Neural cell (in vitro differentiated cells): ENCODE results near the gene C10orf90. TPM values are rescaled to one million over a fixed set of nuclear protein-coding genes. Genes with fewer than 3 reads are reported as not detected.

Experiments
- H2AFZ ChIP-seq: fragments of 200-600, 300-800 bp; sonication (generic), shearing (Covaris generic); 2 replicates; pipeline ENCODE4 v1.6.0; 2014; ENCODE audit warnings: low read depth, mild to moderate bottlenecking, antibody characterized with exemption, low read length, moderate library complexity
- H3F3A ChIP-seq: fragments of 200-600 bp; shearing (Covaris generic); 2 replicates; pipeline ENCODE4 v1.6.1; 2016; ENCODE audit warnings: mild to moderate bottlenecking, moderate library complexity, mixed read lengths, antibody characterized with exemption, low read length; ENCODE audit not compliant: insufficient read depth, poor library complexity, severe bottlenecking
- H3K27ac ChIP-seq: fragments of 200-600, 300-800 bp; sonication (generic), shearing (Covaris generic); 2 replicates; pipeline ENCODE4 v1.5.1; 2014; ENCODE audit warnings: mild to moderate bottlenecking, low read length, moderate library complexity
- H3K27me3 ChIP-seq: fragments of 300-800, 200-600 bp; sonication (generic), shearing (Covaris generic); 2 replicates; pipeline ENCODE4 v1.6.0; 2014; ENCODE audit warnings: mild to moderate bottlenecking, low read depth, low read length, moderate library complexity; ENCODE audit not compliant: insufficient read depth
- H3K36me3 ChIP-seq: fragments of 300-800, 200-600 bp; sonication (generic), shearing (Covaris generic); 2 replicates; pipeline ENCODE4 v1.5.1; 2014; ENCODE audit warnings: mild to moderate bottlenecking, antibody characterized with exemption, low read length, moderate library complexity; ENCODE audit not compliant: insufficient read depth
- H3K4me2 ChIP-seq: fragments of 300-800, 200-600 bp; sonication (generic), shearing (Covaris generic); 2 replicates; pipeline ENCODE4 v1.6.0; 2014; ENCODE audit warnings: mild to moderate bottlenecking, low read length
- H3K4me3 ChIP-seq: fragments of 300-800, 200-600 bp; sonication (generic), shearing (Covaris generic); 2 replicates; pipeline ENCODE4 v1.5.1; 2014; ENCODE audit warnings: mild to moderate bottlenecking, low read length, moderate library complexity
- H3K79me2 ChIP-seq: fragments of 200-600 bp; shearing (Covaris generic); replicated peaks from 2 replicates; pipeline ENCODE4 v1.6.0; 2014; ENCODE audit warnings: mild to moderate bottlenecking, low read length, moderate library complexity; ENCODE audit not compliant: insufficient read depth
- H3K9ac ChIP-seq: fragments of 300-800, 200-600 bp; sonication (generic), shearing (Covaris generic); 2 replicates; pipeline ENCODE4 v1.6.1; 2016; ENCODE audit warnings: mild to moderate bottlenecking, low read length, mixed read lengths
- H3K9me2 ChIP-seq: fragments of 200-600 bp; shearing (Covaris generic); 2 replicates; pipeline ENCODE4 v1.6.1; 2016; ENCODE audit warnings: mild to moderate bottlenecking, low read length, mixed read lengths; ENCODE audit not compliant: insufficient read depth
- H3K9me3 ChIP-seq: fragments of 200-600, 300-800 bp; sonication (generic), shearing (Covaris generic); 2 replicates; pipeline ENCODE4 v1.6.1; 2016; ENCODE audit warnings: mild to moderate bottlenecking, mixed run types, low read length, moderate library complexity, mixed read lengths
- H4K20me1 ChIP-seq: fragments of 200-600 bp; shearing (Covaris generic); 2 replicates; pipeline ENCODE4 v1.6.1; 2016; ENCODE audit warnings: mild to moderate bottlenecking, mixed run types; ENCODE audit not compliant: insufficient read depth
- EP300 ChIP-seq: fragments of 450-650 bp; conservative IDR thresholded peaks from 2 replicates; pipeline ENCODE4 v1.6.1; 2014; ENCODE audit warnings: antibody characterized with exemption, mild to moderate bottlenecking, moderate library complexity; ENCODE audit not compliant: poor library complexity, severe bottlenecking
- EZH2 ChIP-seq: fragments of 200-600, 300-800 bp; shearing (Covaris generic), sonication (generic); IDR thresholded peaks from 2 replicates; pipeline ENCODE4 v1.6.1; 2014; ENCODE audit warnings: antibody characterized with exemption, low read length, borderline replicate concordance, mild to moderate bottlenecking; ENCODE audit not compliant: insufficient read depth, poor library complexity, severe bottlenecking
- MXI1 ChIP-seq: fragments of 450-650 bp; conservative IDR thresholded peaks from 2 replicates; pipeline ENCODE4 v1.6.1; 2014; ENCODE audit warnings: antibody characterized with exemption, mild to moderate bottlenecking; ENCODE audit not compliant: poor library complexity, severe bottlenecking
- POLR2AphosphoS5 ChIP-seq: IDR thresholded peaks from 2 replicates; pipeline ENCODE4 v1.6.1; 2012
- RAD21 ChIP-seq: fragments of 450-650 bp; conservative IDR thresholded peaks from 2 replicates; pipeline ENCODE4 v1.6.1; 2014; ENCODE audit warnings: antibody characterized with exemption, mild to moderate bottlenecking, moderate library complexity
- SMC3 ChIP-seq: fragments of 450-650 bp; conservative IDR thresholded peaks from 2 replicates; pipeline ENCODE4 v1.6.1; 2014; ENCODE audit warnings: antibody characterized with exemption, mild to moderate bottlenecking, moderate library complexity; ENCODE audit not compliant: poor library complexity
- TAF1 ChIP-seq: IDR thresholded peaks from 2 replicates; pipeline ENCODE4 v1.6.1; 2012; ENCODE audit warnings: low read depth
- polyA plus RNA-seq: library from polyadenylated mRNA; depleted of rRNA; stranded (reverse); fragments of >200 nt; gene quantifications from 2 replicates; pipeline ENCODE4 v1.2.3, GENCODE V29; 2014
- TF ChIP-seq, protein P1 (sequence below): IDR thresholded peaks from 2 replicates; pipeline ENCODE4 v1.6.1; 2012; ENCODE audit warnings: borderline replicate concordance
- TF ChIP-seq, protein P2 (sequence below): fragments of 450-650 bp; IDR thresholded peaks from 2 replicates; pipeline ENCODE4 v1.5.1; 2014; ENCODE audit warnings: antibody characterized with exemption, mild to moderate bottlenecking, moderate library complexity; ENCODE audit not compliant: poor library complexity, severe bottlenecking

C10orf90 gene
- polyA plus RNA-seq, 1 donor from 2014 or later: not detected

DNA sequence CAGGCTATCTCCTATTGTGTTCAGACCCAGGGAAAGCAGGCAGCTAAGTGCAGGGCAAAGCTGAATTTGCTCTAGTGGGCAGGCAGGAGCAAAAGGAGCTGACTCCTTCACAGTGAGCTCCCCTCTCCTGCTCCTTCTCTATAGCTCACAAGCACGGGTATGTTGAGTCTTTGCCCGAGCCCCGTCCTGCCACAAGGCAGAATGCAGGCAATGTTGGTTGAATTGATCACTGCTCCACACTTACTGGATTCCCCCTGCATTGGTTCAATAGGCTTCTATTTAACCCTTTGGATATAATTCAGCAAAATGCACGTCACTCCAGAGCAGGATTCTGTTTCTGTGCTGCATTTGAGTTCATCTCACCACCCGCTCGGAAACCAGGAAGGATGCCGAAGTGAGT, 16.2 kb upstream of the C10orf90 start:
- TF ChIP-seq, protein P1, sequence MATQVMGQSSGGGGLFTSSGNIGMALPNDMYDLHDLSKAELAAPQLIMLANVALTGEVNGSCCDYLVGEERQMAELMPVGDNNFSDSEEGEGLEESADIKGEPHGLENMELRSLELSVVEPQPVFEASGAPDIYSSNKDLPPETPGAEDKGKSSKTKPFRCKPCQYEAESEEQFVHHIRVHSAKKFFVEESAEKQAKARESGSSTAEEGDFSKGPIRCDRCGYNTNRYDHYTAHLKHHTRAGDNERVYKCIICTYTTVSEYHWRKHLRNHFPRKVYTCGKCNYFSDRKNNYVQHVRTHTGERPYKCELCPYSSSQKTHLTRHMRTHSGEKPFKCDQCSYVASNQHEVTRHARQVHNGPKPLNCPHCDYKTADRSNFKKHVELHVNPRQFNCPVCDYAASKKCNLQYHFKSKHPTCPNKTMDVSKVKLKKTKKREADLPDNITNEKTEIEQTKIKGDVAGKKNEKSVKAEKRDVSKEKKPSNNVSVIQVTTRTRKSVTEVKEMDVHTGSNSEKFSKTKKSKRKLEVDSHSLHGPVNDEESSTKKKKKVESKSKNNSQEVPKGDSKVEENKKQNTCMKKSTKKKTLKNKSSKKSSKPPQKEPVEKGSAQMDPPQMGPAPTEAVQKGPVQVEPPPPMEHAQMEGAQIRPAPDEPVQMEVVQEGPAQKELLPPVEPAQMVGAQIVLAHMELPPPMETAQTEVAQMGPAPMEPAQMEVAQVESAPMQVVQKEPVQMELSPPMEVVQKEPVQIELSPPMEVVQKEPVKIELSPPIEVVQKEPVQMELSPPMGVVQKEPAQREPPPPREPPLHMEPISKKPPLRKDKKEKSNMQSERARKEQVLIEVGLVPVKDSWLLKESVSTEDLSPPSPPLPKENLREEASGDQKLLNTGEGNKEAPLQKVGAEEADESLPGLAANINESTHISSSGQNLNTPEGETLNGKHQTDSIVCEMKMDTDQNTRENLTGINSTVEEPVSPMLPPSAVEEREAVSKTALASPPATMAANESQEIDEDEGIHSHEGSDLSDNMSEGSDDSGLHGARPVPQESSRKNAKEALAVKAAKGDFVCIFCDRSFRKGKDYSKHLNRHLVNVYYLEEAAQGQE: no peak
- TF ChIP-seq POLR2AphosphoS5 (no peak), SMC3 (no peak), MXI1 (no peak)
- H2AFZ ChIP-seq: no peak overlapping the region
- no peaks in the 10 kb centered on the region for H3K27me3 ChIP-seq
- no peak overlapping the region for H3K9ac ChIP-seq
- no peak overlapping the region for H3K4me3 ChIP-seq
- no peak overlapping the region for H3K27ac ChIP-seq
- H3K36me3 ChIP-seq: no peaks in the 10 kb centered on the region
- no peaks in the 10 kb centered on the region for H3K79me2 ChIP-seq
- H3F3A ChIP-seq: no peaks in the 10 kb centered on the region
- H4K20me1 ChIP-seq: no peaks in the 10 kb centered on the region
- no peaks in the 10 kb centered on the region for H3K9me3 ChIP-seq
- H3K9me2 ChIP-seq: no peaks in the 10 kb centered on the region
- no peak overlapping the region for H3K4me2 ChIP-seq

DNA sequence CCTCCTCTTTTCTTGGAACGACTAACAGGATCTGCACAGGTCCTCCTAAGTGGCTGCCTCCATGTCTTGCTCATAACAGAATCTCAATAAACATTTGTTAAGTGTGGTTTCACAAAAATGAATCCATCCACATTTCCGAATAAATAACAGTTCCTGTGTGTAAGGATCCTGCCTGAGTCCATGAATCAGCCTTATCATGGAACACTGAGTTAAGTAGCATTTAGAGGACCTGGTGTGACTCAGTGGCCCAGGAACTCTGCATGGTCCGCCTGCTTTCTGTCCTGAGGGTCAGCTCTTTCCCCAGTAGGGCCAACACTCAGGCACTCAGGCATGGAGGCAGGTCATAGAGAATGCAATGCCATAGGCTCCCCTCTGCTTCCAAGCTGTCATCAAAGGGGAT, 15.8 kb upstream of the C10orf90 start:
- no peaks in the 10 kb centered on the region for H3K36me3 ChIP-seq
- TF ChIP-seq EP300 (no peak), POLR2AphosphoS5 (no peak), SMC3 (no peak), TAF1 (no peak), EZH2 (no peak), RAD21 (no peak), MXI1 (no peak)
- TF ChIP-seq, protein P1: no peak
- TF ChIP-seq, protein P2, sequence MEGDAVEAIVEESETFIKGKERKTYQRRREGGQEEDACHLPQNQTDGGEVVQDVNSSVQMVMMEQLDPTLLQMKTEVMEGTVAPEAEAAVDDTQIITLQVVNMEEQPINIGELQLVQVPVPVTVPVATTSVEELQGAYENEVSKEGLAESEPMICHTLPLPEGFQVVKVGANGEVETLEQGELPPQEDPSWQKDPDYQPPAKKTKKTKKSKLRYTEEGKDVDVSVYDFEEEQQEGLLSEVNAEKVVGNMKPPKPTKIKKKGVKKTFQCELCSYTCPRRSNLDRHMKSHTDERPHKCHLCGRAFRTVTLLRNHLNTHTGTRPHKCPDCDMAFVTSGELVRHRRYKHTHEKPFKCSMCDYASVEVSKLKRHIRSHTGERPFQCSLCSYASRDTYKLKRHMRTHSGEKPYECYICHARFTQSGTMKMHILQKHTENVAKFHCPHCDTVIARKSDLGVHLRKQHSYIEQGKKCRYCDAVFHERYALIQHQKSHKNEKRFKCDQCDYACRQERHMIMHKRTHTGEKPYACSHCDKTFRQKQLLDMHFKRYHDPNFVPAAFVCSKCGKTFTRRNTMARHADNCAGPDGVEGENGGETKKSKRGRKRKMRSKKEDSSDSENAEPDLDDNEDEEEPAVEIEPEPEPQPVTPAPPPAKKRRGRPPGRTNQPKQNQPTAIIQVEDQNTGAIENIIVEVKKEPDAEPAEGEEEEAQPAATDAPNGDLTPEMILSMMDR: no peak
- H3F3A ChIP-seq: no peaks in the 10 kb centered on the region
- no peaks in the 10 kb centered on the region for H3K9me2 ChIP-seq
- H3K79me2 ChIP-seq: no peaks in the 10 kb centered on the region
- H4K20me1 ChIP-seq: no peaks in the 10 kb centered on the region
- H3K27me3 ChIP-seq: no peaks in the 10 kb centered on the region
- no peaks in the 10 kb centered on the region for H3K9me3 ChIP-seq
- H3K9ac ChIP-seq: no peak overlapping the region
- H3K4me2 ChIP-seq: no peak overlapping the region
- H3K4me3 ChIP-seq: no peak overlapping the region
- H3K27ac ChIP-seq: no peak overlapping the region
- H2AFZ ChIP-seq: no peak overlapping the region
